HEK293 (cell line): ENCODE measurements around the gene TTF2.
A peak's percentile ranks its signal among the peaks of the same experiment; 100 is the strongest.

Experiments
- CTCF ChIP-seq: fragments of 450-650 bp; formaldehyde crosslinking; IDR thresholded peaks from 2 replicates; pipeline ENCODE4 v1.5.1; 2016; ENCODE audit warnings: missing biosample characterization, missing genetic modification characterization
- PBX3 ChIP-seq: sonication (generic); formaldehyde crosslinking; IDR thresholded peaks from 2 replicates; pipeline ENCODE4 v1.8.1; 2022; ENCODE audit warnings: mild to moderate bottlenecking, moderate library complexity, missing genetic modification reagents
- ZNF184 ChIP-seq: fragments of 450-650 bp; IDR thresholded peaks from 2 replicates; pipeline ENCODE4 v1.5.1; 2018; ENCODE audit warnings: missing biosample characterization, mild to moderate bottlenecking, missing genetic modification characterization
- ZNF221 ChIP-seq: fragments of 450-650 bp; formaldehyde crosslinking; IDR thresholded peaks from 2 replicates; pipeline ENCODE4 v1.5.1; 2017; ENCODE audit warnings: missing biosample characterization, missing genetic modification characterization, borderline replicate concordance
- ZNF239 ChIP-seq: fragments of 450-650 bp; formaldehyde crosslinking; IDR thresholded peaks from 2 replicates; pipeline ENCODE4 v1.5.1; 2016; ENCODE audit warnings: missing biosample characterization, missing genetic modification characterization
- ZNF274 ChIP-seq, 2 experiments: fragments of 200-500 bp in 1 of 2; fragments of 450-650 bp in 1 of 2; sonication (Bioruptor generic) in 1 of 2; formaldehyde crosslinking in 1 of 2; IDR thresholded peaks; 2 replicates each; pipeline versions ENCODE4 v1.5.1 to v1.6.1; 2014 to 2016; ENCODE audit warnings: borderline replicate concordance in 1 of 2, inconsistent platforms in 1 of 2, low read length in 1 of 2, missing biosample characterization in 1 of 2, missing genetic modification characterization in 1 of 2
- ZNF350 ChIP-seq: fragments of 450-650 bp; formaldehyde crosslinking; IDR thresholded peaks from 2 replicates; pipeline ENCODE4 v1.5.0; 2017; ENCODE audit warnings: missing biosample characterization, mild to moderate bottlenecking, missing genetic modification characterization
- ZNF391 ChIP-seq: fragments of 450-650 bp; formaldehyde crosslinking; IDR thresholded peaks from 2 replicates; pipeline ENCODE4 v1.5.1; 2016; ENCODE audit warnings: low read depth, missing biosample characterization, missing genetic modification characterization, borderline replicate concordance
- ZNF76 ChIP-seq: fragments of 450-650 bp; formaldehyde crosslinking; IDR thresholded peaks from 2 replicates; pipeline ENCODE4; 2016; ENCODE audit warnings: low read depth, missing biosample characterization, missing genetic modification characterization, borderline replicate concordance
- ZSCAN18 ChIP-seq: fragments of 450-650 bp; formaldehyde crosslinking; IDR thresholded peaks from 2 replicates; pipeline ENCODE4 v1.5.1; 2016; ENCODE audit warnings: missing biosample characterization, missing genetic modification characterization

- TF ChIP-seq CTCF (tag by site-specific recombination) (peak; percentile 71), ZNF221 (tag by site-specific recombination) (no peak), ZSCAN18 (no peak), ZNF350 (tag by site-specific recombination) (no peak), ZNF391 (tag by site-specific recombination) (no peak), ZNF239 (no peak), PBX3 (CRISPR knock-in tag) (no peak), ZNF76 (tag by site-specific recombination) (peak; percentile 87), ZNF184 (tag by site-specific recombination) (no peak), ZNF274 (IDR thresholded peaks at IDR 0.05; ENCODE audit: low read length) (no peak), ZNF274 (tag by site-specific recombination; IDR thresholded peaks at IDR 0.05; ENCODE audit: borderline replicate concordance) (no peak)
Measured at GRCh38 chr1:117059678-117060440, at the start of gene TTF2.
